Cortex of kidney (tissue), 1 donor: ENCODE measurements around the gene RBM27.
A peak's percentile ranks its signal among the peaks of the same experiment; 100 is the strongest.
"Not testable (repeated sequence)": the region's sequence is repeated elsewhere in the genome, so short reads cannot be mapped to it uniquely, and the experiment has no call there.

ENCODE experiments used
- DNase-seq: peaks from one replicate; lab custom pipeline; 2025; lab: John Stamatoyannopoulos, UW

RBM27 gene

GRCh38 chr5:146203011-146203871 lies at the start of gene RBM27:
RBM27 (plus strand) TSS chr5:146203605; CDS start chr5:146203766, 161 bp downstream.
- peak; percentile 71 for DNase-seq

DNA sequence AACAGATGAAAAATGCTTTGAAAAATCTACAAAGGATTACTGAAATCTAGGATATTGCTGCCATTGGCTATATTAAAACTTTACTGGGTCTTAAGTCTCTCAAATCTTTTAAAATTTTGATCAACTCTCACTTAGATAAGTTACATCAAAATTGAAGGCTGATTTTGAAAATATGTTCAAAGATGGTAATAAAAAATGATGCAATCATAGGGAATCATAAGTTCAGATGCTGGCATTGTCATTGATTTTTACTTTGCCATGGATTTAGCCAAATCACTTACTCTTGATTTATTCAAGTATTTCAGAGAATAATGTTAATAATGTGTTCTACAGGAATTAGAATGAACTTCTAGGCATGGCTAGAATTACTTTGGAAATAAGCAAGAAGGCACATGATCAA lies 45.1 kb upstream of the RBM27 start:
- no peak for DNase-seq

- no peak for DNase-seq
These were observed 39.0 kb upstream of the RBM27 start for GRCh38 chr5:146164382-146164781.

- no peak for DNase-seq
These were observed 37.9 kb upstream of the RBM27 start for GRCh38 chr5:146165460-146165859.

- DNase-seq, result no peak
These were observed 37.5 kb upstream of the RBM27 start for GRCh38 chr5:146165903-146166302.

DNA sequence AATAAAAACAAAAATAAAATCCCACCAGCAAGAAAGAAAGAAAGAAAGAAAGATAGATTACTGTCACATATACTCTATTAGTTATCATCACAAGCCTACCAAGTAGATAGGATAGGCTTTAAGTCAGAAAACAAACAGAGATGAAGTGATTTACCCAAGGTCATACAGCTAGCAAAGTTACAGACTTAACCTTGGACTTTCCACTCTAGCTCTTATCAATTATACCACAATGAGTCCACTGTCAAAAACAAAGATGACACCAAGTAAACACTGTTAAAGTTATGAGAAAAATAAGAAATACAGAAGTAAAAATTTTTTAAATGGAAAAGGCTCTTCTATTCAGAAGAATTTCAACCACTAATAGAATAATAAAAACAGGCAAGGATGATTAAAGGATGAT lies 34.3 kb upstream of the RBM27 start:
- DNase-seq, result no peak

- DNase-seq, result not testable (repeated sequence)
These were observed 30.4 kb upstream of the RBM27 start for GRCh38 chr5:146173049-146173448.

DNA sequence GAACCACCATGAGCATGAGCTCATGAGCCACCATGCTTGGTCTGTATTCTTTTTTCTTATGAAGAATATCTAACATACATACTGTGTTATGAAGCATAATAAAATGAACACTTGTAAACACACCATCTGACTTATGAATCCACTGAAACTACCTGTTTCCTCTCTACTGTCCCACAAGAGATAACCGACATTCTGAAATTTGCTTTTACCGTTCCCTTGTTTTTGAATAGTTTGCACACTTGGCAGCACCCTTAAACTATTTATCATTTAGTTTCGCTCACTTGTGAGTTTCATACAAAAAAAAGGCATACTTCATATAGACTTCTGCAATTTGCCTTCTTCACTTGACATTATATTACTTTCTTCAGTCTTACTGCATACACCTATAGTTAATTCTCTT lies 29.8 kb upstream of the RBM27 start:
- no peak for DNase-seq

GRCh38 chr5:146176805-146177204 lies 26.6 kb upstream of the RBM27 start:
- DNase-seq, result no peak

- no peak for DNase-seq
These were observed 23.7 kb upstream of the RBM27 start for GRCh38 chr5:146179696-146180095.

GRCh38 chr5:146183403-146183802 lies 20.0 kb upstream of the RBM27 start:
- DNase-seq, result not testable (repeated sequence)

- no peak for DNase-seq
These were observed 18.2 kb upstream of the RBM27 start for GRCh38 chr5:146185161-146185560.

GRCh38 chr5:146188358-146188757 lies 15.0 kb upstream of the RBM27 start:
- DNase-seq, result no peak

GRCh38 chr5:146192571-146193043 lies 10.8 kb upstream of the RBM27 start:
- no peak for DNase-seq

GRCh38 chr5:146193285-146193684 lies 10.1 kb upstream of the RBM27 start:
- no peak for DNase-seq

- not testable (repeated sequence) for DNase-seq
These were observed 8.4 kb upstream of the RBM27 start for GRCh38 chr5:146194997-146195396.

DNA sequence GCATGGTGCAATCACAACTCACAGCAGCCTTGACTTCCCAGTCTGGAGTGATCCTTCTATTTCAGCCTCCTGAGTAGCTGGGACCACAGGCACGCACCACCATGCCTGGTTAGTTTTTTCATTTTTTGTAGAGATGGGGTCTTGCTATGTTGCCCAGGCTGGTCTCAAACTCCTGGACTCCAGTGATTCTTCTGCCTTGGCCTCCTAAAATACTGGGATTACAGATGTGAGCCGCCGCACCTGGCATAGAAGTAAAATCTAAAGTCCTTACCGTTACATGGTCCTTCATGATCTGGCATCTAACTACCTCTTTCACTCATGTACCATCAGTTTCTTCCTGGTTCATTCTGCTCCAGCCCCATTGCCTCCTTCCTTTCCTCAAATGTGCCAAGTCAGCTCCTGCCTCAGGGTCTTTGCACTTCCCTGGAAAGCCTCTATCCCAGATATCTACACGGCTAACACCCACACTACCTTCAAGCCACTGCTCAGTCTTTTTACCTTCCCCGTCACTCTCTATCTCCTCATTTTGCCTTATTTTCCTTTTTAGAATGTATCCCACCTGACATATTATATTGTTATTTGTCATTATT lies 6.9 kb upstream of the RBM27 start:
- DNase-seq, result no peak

DNA sequence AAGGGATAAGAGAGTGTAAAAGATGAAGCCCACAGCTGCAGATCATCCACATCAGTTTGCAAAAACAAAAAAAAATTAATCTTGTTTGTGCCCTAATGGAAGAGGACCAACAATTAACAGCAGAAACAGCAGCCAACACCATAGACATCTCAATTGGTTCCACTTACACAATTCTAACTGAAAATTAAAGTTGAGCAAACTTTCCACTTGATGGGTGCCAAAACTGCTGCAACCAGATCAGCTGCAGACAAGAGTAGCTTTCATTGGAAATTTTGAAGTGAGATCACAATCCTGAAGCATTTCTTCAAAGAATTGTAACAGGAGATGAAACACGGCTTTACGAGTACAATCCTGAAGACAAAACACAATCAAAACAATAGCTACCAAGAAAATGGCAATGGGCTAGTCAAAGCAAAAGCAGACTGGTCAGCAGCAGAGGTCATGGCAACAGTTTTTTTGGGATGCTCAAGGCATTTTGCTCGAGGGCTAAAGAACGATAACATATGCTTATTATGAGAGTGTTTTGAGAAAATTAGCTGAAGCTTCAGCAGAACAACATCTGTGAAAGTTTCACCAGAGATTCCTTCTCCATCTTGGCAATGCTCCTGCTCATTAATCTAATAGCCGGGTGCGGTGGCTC lies 4.1 kb upstream of the RBM27 start:
- DNase-seq, result no peak

DNA sequence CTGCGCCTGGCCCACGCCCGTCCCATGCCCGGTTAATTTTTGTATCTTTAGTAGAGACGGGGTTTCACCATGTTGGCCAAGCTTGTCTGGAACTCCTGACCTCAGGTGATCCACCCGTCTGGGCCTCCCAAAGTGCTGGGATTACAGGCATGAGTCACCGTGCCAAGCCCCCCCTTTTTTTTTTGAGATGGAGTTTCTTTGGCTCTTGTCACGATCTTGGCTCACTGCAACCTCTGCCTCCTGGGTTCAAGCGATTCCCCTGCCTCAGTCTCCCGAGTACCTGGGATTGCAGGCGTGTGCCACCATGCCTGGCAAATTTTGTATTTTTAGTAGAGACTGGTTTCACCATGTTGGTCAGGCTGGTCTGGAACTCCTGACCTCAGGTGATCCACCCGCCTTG lies 1.6 kb upstream of the RBM27 start:
- DNase-seq, result not testable (repeated sequence)

DNA sequence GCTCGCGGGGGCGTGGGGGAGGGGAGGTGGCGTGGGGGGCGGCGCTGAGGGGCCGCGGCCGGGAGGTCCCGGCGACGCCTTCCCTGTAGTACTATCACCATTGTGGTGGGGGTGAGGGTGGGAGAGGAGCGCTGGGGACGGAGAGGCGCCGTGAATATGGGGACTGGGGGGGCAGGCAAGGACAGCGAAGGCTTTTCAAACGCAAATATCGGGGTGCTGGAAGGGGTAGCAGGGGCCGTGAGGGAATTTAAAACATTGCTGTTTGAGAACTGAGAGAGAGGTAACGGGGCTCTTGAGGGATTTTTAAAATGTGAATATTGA lies 427 bp downstream of the RBM27 start:
- DNase-seq, result no peak

DNA sequence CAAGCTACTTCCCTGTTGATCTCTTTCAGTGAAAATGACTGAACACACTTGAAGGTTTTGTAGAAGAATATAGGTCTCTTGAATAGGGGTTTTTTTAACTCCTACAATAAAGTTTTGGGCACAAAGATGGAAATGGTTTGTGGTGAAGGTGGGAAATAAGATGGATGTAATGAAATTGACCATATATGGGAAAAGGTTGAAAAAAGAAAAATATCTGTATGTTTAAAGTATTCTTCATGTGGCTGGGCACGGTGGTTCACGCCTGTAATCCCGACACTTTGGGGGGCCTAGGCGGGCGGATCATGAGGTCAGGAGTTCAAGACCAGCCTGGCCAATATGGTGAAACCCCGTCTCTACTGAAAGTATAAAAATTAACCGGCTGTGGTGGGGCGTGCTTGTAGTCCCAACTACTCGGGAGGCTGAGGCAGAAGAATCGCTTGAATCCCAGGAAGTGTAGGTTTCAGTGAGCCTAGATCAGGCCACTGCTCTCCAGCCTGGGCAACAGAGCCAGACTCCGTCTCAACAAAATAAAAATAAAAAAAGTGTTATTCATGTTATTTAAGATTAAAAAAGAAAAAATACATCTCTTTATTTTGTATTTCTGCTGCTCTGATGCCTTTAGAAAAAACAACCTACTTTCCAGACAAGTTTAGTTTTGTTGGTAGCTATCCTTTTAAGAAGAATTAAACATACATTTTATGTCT lies 2.2 kb downstream of the RBM27 start:
- no peak for DNase-seq

GRCh38 chr5:146206257-146206656 lies 2.9 kb downstream of the RBM27 start:
- no peak for DNase-seq
